Hematopoietic multipotent progenitor cell (in vitro differentiated cells): ENCODE results near the gene GNG13. TPM values are rescaled to one million over a fixed set of nuclear protein-coding genes. Genes with fewer than 3 reads are reported as not detected.
A peak's percentile ranks its signal among the peaks of the same experiment; 100 is the strongest.

Experiments used
- DNase-seq, 3 donors: peaks; one replicate each; pipeline ENCODE4 v3.0.0-alpha.2; 2011 to 2015; ENCODE audit warnings: low read depth in 2 of 3, low spot score in 2 of 3
- total RNA-seq: library from RNA; depleted of rRNA; stranded (reverse); fragments of >200 nt; gene quantifications from one replicate; pipeline ENCODE4 v1.2.3, GENCODE V29; 2012

Gene GNG13
- total RNA-seq, 1 donor = not detected

- no peak for DNase-seq
Observed at GRCh38 chr16:815861-816260, 15.3 kb upstream of the GNG13 start.

GRCh38 chr16:814974-815373 lies 14.4 kb upstream of the GNG13 start:
- no peak for DNase-seq

- DNase-seq = no peak
Observed at GRCh38 chr16:813916-814412, 13.4 kb upstream of the GNG13 start.

GRCh38 chr16:813204-813915 lies 12.8 kb upstream of the GNG13 start:
- DNase-seq = peak in 2 of 3 donors; percentile 50 to 54

- DNase-seq = no peak
Observed at GRCh38 chr16:808085-808386, 7.5 kb upstream of the GNG13 start.

- DNase-seq = peak; percentile 63 to 83 (median 79)
Observed at GRCh38 chr16:807347-808084, 7.0 kb upstream of the GNG13 start.

- no peak for DNase-seq
Observed at GRCh38 chr16:805474-805873, 4.9 kb upstream of the GNG13 start.

- no peak for DNase-seq
Observed at GRCh38 chr16:804193-805048, 3.9 kb upstream of the GNG13 start.

GRCh38 chr16:803754-804080 lies 3.2 kb upstream of the GNG13 start:
- no peak for DNase-seq

GRCh38 chr16:802914-803753 lies 2.6 kb upstream of the GNG13 start:
- no peak for DNase-seq

GRCh38 chr16:802461-802860 lies 1.9 kb upstream of the GNG13 start:
- no peak for DNase-seq

- no peak for DNase-seq
Observed at GRCh38 chr16:801584-802363, 1.2 kb upstream of the GNG13 start.

GRCh38 chr16:800834-801511 lies 439 bp upstream of the GNG13 start:
- DNase-seq = no peak

GRCh38 chr16:799111-799947 lies 1.2 kb downstream of the GNG13 start:
- DNase-seq = no peak

GRCh38 chr16:798666-799065 lies 1.9 kb downstream of the GNG13 start:
- DNase-seq = no peak

- no peak for DNase-seq
Observed at GRCh38 chr16:797686-798085, 2.8 kb downstream of the GNG13 start.

- no peak for DNase-seq
Observed at GRCh38 chr16:797120-797420, 3.5 kb downstream of the GNG13 start.

- DNase-seq = no peak
Observed at GRCh38 chr16:796296-797119, 4.0 kb downstream of the GNG13 start.
